IPS-11a (cell line): ENCODE measurements around the gene SND1.

Source experiments
- H3K4me3 ChIP-seq: one replicate; pipeline ENCODE4 v1.5.1; 2013; ENCODE audit warnings: low read depth, low read length, control low read depth

Gene SND1

GRCh38 chr7:128121711-128122530 lies 469.9 kb downstream of the SND1 start:
- no peak overlapping the region for H3K4me3 ChIP-seq

DNA sequence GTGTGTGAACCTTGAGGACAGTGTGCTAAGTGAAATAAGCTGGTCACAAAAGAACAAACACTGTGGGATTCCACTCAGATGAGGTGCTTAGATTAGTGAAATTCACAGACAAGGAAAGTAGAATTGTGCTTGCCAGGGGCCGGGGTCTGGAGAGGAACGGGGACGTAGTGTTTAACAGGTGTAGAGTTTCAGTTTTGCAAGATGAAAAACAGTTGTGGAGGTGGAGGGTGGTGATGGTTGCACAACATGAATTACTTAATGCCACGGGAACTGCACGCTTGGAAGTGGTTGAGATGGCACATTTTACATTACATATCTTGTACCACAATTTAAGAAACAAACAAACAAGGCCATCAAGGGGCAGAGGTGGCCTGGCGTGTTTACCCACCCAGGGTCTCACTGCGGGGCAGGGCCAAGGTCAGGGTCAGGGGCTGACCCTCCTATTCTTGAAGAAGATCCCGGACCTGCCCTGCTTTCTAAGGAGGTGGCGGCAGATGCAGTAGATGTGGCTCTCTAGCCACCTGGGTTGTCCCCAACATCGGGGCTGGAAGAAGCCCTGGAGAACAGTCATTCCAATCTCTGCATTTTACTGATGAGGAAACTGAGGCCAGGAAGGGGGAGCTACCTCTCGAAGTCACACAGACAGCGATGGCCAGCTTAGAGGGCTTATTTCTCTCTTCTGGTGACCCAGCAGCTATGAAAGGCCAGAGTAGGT lies 470.7 kb downstream of the SND1 start:
- no peak overlapping the region for H3K4me3 ChIP-seq

- H3K4me3 ChIP-seq: no peak overlapping the region
Measured at GRCh38 chr7:128123291-128124037, 471.5 kb downstream of the SND1 start.

DNA sequence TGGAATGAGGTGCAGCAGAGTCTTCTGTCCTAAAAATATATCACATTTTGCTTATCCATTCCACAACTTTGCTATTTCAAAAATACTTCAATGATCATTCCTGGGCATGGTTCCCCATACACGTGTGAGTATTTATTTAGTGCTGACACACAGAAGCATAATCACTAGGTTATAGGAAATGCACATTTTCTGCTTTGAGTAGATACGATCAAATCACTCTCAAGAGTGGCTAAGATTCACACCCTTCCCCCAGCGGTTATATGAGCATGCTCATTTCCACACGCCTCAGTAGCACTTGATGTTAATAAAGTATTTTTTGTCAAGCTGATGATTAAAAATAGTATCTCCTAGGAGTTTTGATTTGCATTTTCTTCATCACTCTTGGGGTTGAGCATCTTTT lies 472.8 kb downstream of the SND1 start:
- no peak overlapping the region for H3K4me3 ChIP-seq

DNA sequence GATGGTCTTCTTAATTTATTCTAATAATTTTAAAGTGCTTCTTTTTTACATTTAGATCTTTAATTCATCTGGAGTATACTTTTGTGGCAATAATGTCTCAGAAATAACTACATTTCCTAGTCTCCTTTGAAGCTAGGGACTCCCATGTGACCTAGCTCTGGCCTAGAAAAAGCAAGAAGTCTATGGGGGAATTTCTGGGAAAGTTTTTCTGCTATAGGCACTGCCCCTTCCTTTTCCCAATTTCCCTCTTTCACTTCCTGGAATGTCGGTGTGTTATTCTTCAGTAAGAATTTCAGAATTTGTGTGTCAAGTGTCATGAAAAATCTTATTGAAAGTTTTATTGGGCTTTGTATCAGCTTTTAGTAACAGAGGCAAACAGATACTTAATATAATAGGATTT lies 473.8 kb downstream of the SND1 start:
- H3K4me3 ChIP-seq: no peak overlapping the region

GRCh38 chr7:128128401-128128800 lies 476.4 kb downstream of the SND1 start:
- H3K4me3 ChIP-seq: no peak overlapping the region

DNA sequence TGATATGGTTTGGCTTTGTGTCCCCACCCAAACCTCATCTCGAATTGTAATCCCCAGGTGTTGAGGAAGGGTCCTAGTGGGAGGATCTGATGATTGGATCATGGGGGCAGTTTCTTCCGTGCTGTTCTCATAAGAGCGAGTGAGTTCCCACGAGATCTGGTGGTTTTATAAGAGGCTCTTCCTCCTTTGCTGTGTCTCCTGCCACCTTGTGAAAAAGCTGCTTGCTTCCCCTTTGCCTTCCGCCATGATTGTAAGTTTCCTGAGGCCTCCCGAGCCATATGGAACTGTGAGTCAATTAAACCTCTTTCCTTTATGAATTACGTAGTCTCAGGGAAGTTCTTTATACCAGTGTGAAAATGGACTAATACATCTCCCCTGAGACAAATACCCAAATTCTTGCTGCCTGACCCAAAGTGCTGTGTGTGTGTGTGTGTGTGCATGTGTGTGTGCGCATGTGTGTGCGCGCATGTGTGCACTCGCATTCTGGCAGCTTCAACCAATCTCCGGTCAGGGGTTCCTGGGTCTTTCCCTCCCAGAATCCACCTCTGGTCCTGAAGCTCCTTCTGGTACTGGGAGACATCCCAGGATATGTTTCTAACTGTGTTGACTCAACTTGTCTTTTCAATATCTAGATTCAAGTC lies 477.4 kb downstream of the SND1 start:
- H3K4me3 ChIP-seq: no peak overlapping the region

DNA sequence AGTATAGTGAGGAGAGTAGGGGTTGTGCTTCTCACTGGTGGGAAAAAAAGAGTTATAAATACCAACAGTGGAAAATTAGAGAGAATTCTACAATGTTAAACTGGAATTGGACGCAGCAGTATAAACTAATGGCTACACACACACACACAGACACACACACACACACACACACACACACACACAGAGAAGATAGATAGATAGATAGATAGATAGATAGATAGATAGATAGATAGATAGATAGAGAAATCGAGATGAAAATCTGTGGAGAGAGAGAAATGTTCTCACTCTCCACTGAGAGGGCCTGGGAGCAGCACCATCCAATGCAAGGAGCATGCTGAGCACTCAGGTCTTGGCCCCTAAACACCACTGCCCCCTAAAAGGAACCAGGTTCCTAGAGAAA lies 479.1 kb downstream of the SND1 start:
- H3K4me3 ChIP-seq: no peak overlapping the region

DNA sequence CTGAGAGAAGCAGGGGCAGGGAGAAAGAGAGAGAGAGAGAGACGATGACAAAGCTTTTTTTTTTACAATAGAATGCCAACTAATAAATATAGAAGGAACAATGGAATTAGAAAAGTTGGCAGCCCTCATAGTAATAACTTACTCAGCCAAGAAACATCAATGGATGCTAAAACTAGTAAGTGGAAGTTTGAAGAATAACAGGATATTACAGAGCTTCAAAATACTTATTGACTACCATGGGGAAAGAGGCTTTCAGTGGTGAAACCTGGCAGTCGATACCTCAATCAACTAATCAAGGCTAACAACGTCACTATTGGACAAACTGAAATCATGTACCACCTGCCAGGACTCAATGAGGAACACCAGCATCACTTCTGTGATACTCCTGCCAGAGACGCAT lies 479.7 kb downstream of the SND1 start:
- no peak overlapping the region for H3K4me3 ChIP-seq

DNA sequence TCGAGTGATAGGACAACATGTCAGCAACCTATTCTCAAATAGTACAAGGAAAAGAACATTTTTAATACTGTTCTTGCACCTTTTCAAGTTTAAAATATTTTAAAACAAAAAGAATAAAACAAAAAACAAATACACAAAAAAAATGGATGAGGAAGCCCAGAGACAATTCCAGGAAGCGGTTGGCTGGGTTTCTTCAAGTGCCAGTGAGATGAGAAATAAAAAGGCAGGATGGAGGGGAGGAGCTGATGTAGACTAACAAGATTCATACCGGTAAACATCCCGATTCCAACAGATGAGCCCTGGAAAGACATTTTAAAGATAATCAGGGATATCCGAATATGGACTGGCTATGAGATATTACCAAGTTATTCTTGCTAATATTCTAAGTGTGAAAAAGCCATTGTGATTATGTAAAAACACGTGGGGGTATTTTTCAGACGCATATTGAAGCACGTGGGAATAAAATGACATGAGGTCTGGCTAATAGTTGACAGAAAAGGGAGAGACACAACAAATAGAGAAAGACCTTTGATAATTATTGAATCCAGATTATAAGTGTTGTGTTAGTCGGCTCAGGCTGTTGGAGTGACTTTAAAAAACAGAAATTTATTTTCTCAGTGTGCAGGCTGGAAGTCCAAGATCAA lies 480.6 kb downstream of the SND1 start:
- H3K4me3 ChIP-seq: no peak overlapping the region

GRCh38 chr7:128135159-128135514 lies 483.1 kb downstream of the SND1 start:
- peak overlapping the region; percentile 56 for H3K4me3 ChIP-seq

GRCh38 chr7:128135515-128136214 lies 483.7 kb downstream of the SND1 start:
- peak overlapping the region; percentile 56 for H3K4me3 ChIP-seq

- H3K4me3 ChIP-seq: peak overlapping the region; percentile 56
Measured at GRCh38 chr7:128136215-128136597, 484.2 kb downstream of the SND1 start.

GRCh38 chr7:128137181-128137580 lies 485.2 kb downstream of the SND1 start:
- no peak overlapping the region for H3K4me3 ChIP-seq

GRCh38 chr7:128139406-128139805 lies 487.4 kb downstream of the SND1 start:
- no peak overlapping the region for H3K4me3 ChIP-seq

GRCh38 chr7:128141683-128142195 lies 489.7 kb downstream of the SND1 start:
- no peak overlapping the region for H3K4me3 ChIP-seq
